GM21717 (cell line): ENCODE measurements around the gene GBGT1.
A peak's percentile ranks its signal among the peaks of the same experiment; 100 is the strongest.

Source experiments
- ATAC-seq: cut with Tn5 transposase; IDR thresholded peaks from one replicate; pipeline ENCODE4 v1.9.1; 2021; ENCODE audit warnings: mild to moderate bottlenecking, moderate library complexity; ENCODE audit not compliant: unreplicated experiment

Gene GBGT1

DNA sequence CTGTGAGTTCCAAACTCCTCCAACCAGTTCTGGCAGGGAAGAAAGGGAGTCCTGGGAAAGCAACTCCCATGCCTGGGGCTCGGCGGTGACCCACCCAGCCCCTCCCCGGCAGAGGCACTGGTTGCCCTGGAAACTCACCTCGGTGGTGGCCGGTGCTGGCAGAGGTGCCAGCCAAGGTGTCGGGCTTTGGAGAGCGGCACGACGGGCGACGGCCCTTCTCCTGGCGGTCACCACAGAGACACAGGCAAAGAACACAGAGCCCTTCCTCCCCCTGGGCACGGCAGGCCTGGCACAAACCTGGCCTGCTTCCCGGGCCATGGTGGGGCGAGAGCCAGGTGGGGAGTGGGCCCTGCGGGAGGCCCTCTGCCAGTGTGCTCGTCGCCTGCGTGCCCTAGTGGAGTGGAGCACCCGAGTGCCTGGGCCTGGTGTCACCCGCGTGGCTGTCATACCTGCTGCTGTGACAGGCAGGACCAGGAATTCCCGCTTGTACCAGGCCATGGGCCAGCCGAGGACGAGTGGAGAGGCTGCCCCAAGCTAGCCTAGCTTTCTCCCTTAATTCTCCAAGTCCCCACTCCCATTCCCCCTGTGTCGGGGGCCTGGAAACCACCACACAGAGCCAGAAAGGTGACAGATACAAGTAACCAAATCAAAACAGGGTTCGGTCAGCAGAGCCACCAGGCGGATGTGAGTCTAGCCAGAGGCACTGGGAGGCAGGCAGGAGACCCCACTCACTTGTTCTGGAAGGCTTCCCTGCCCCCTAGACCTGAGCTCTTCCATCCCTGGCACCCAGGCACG lies 34.5 kb downstream of the GBGT1 start:
- ATAC-seq, result no peak

GRCh38 chr9:133128152-133128551 lies 35.6 kb downstream of the GBGT1 start:
- ATAC-seq, result no peak

GRCh38 chr9:133127340-133127981 lies 36.3 kb downstream of the GBGT1 start:
- ATAC-seq, result no peak

DNA sequence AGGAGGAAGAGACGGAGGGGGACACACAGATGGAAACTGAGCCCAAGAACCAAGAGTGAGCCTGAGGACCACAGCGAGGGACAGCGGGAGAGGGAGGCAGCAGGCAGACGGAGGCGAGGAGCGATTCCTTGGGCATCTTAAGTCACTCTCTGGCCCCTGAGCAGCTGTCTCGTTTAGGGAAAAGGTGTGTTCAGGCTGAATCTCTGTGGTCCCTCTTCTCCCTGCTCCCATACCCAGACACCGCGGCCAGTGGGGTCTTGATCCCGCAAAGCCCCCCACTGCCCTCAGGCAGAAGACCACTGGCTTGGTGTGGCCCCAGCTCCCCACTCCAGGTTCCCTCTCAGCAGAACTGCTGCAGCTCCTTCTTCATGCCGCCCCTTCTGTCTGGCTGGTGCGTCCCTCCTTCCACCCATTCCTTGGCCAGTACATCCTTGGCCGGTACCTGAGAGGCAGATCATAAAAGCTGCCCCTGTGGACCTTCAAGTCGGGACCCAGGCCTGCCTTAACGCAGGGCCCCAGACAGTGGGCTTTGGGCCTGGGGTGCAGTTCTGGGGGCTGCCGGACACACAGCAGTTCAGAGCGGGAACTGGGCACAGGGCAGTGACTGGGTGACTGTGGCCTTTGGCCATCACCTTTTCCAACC lies 36.9 kb downstream of the GBGT1 start:
- no peak for ATAC-seq

DNA sequence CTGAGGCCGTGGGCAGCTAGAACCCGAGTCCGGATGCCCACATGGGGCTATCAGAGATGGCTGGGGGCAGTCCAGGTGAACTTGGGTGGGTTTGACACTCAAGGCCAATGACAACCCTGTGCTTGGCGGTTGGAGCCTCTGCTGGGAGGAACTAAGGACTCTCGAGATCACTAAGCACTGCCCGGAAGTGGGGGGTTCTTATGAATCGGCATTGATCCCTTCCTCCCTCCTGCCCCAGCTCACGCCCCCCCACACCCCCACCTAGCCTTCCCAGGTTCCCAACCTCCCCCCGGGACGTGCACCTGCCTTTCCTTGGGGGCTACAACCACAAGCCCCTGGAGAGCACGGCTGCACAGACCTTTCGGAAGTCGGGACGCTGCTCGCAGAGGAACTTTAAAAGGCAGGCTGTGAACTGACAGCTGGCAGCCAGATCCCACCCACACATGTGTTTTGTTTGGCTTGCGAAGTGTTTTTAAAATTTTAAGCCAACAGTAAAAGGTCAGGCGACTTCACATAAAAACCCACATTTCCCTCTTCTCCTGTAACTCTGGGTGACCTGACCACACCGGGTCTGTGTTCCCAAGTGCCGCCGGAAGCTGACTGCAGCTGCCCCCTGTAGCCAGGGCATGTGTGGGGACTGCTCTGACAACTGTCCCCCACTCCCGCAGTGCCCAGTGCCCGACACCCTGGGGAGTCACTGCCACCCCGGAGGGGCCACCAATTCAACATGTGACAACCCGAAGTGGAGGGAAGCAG lies 37.6 kb downstream of the GBGT1 start:
- ATAC-seq, result peak; percentile 37

- no peak for ATAC-seq
These were observed 38.8 kb downstream of the GBGT1 start for GRCh38 chr9:133124907-133125275.

GRCh38 chr9:133124123-133124906 lies 39.4 kb downstream of the GBGT1 start:
- no peak for ATAC-seq

DNA sequence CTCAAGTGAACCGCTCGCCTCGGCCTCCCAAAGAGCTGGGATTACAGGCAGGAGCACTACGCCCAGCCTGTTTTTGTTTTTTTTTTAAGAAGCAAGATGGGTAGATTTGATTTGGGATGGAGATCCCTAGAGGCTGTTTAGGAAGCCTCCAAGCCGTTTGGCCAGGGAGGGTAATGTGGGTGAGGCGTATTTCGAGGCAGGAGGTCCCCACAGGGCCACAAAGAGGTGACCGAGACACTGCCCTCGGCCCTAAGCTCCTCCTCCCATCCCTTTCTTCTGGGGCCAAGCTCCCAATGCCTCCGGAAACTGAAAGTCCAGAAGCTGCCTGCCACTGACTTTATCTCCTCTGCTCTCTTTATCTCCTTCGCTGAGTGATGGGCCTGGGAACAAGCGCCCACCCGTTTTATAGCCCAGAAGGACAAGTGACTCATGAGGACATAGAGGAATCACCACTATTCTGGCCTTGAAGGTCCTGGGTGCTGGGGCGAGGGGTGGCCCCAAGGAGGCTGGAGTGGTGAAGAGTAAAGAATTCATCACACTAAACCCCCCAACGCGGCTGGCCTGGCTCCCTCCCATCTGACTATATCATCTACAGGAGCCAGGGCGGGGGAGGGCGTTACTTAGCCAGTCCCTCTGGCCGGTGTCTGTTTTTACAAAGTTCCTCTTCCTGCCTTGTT lies 40.6 kb downstream of the GBGT1 start:
- ATAC-seq, result no peak

DNA sequence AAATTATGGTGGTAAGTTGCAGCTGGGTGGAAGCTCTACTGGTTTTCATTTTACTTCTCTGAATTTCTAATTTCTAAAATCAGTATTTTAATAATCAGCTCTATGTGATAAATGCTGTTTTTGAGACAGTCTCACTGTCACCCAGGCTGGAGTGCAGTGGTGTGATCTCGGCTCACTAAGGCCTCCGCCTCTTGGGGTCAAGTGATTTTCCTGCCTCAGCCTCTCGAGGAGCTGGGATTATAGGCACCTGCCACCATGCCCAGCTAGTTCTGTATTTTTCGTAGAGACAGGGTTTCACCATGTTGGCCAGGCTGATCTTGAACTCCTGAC lies 41.1 kb downstream of the GBGT1 start:
- no peak for ATAC-seq

- no peak for ATAC-seq
These were observed 41.7 kb downstream of the GBGT1 start for GRCh38 chr9:133121915-133122550.

- ATAC-seq, result peak; percentile 53
These were observed 42.4 kb downstream of the GBGT1 start, which contains the start of gene RALGDS for GRCh38 chr9:133121198-133121914. Gene RALGDS, minus strand, starts transcription at chr9:133121240. Its CDS starts 86 bp downstream, at chr9:133121154.

DNA sequence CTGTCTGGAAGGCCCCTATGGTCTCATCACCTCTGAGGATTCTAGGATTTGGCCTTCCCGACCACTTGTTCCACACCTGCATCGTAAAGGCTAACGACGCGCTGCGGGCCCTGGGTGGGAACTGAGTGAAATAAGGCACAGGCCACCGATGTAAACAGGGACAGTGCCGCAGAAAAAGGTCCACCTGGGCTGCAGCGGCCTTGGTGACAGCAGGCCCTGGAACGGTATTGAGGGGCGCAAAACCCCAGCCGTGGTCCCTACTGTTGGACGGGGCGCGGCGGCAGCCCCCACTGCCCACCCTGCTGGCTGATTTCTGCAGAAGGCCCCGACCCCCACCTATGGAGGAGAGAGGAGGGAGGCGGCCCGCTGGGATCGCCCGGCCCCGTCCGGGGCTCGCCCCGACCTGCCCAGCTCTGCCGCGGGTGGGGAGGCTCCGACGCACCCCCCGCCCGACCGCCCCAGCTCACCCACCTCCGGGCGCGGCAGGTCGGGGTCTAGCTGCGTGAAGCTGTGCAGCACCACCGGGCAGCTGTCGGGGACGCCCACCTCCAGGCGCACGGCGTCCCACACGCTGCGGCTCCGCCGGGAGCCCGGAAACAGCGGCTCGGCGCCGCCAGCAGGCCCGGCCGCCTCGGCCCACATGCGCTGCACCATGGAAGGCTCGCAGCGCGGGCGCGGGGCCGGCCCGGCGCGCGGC lies 43.1 kb downstream of the GBGT1 start:
- ATAC-seq, result peak; percentile 7

DNA sequence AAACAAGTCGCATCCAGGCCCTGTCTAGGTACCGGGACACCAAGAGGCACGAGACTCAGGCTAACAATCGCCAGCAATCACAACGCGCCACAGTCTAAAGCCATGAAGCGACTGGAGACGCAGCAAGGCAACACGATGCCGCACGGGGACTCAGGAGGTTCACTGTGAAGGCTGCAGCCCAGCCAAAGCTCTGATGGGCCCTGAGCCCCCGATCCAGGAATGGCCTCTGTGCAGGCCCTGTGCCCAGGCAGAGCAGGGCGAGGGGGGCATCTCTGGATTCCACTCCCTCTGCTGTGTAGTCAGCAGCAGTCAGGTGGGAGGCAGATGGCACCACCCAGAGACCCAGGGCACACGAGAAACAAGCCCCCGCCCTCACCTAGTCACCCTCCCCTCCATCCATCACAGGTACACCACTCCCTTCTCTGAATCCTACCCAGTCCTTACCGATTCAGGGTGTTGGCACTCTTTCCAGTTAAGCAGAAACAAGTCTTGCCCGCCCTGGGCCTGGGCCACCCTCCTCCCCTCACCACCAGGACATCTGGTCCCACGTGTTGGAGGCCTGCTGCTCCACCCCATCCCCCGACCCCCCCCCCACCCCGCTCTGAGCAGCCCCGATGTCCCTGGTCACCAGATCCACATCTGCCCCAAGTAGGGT lies 43.7 kb downstream of the GBGT1 start:
- no peak for ATAC-seq

- no peak for ATAC-seq
These were observed 44.4 kb downstream of the GBGT1 start for GRCh38 chr9:133119103-133119845.

GRCh38 chr9:133118568-133118967 lies 45.1 kb downstream of the GBGT1 start:
- ATAC-seq, result no peak

- no peak for ATAC-seq
These were observed 45.6 kb downstream of the GBGT1 start for GRCh38 chr9:133118179-133118520.
